Large intestine (tissue), 3 donors: ENCODE results near the gene ZNF407. TPM values are rescaled to one million over a fixed set of nuclear protein-coding genes. Genes with fewer than 3 reads are reported as not detected.

Source experiments
- DNase-seq, 2 donors: peaks; one replicate each; pipeline versions ENCODE4 v3.0.0 to v3.0.0-alpha.2; 2013
- H3K27ac ChIP-seq: one replicate; pipeline ENCODE4 v1.5.1; 2013; ENCODE audit warnings: low read length
- H3K27me3 ChIP-seq: 2 replicates; pipeline ENCODE4 v1.6.1; 2013; ENCODE audit warnings: low read length; ENCODE audit not compliant: control insufficient read depth, insufficient read depth
- H3K36me3 ChIP-seq: 2 replicates; pipeline ENCODE4 v1.6.1; 2013; ENCODE audit warnings: low read length; ENCODE audit not compliant: control insufficient read depth, insufficient read depth
- H3K4me1 ChIP-seq: one replicate; pipeline ENCODE4 v1.6.1; 2013; ENCODE audit warnings: low read length; ENCODE audit not compliant: control insufficient read depth, insufficient read depth
- H3K4me3 ChIP-seq: one replicate; pipeline ENCODE4 v1.5.1; 2013; ENCODE audit warnings: low read length
- H3K9me3 ChIP-seq: one replicate; pipeline ENCODE4 v1.6.1; 2013; ENCODE audit warnings: mild to moderate bottlenecking, low read depth, low read length, moderate library complexity; ENCODE audit not compliant: control insufficient read depth
- WGBS: methylation state at CpG from one replicate; pipeline ENCODE4 v1.1.5; 2013; ENCODE audit warnings: low lambda C conversion rate; ENCODE audit not compliant: insufficient coverage; 5-methylcytosine and 5-hydroxymethylcytosine counted together
- polyA plus RNA-seq: library from polyadenylated mRNA; unstranded; fragments of 120-200 nt; gene quantifications from one replicate; pipeline ENCODE4 v1.2.1, GENCODE V29; 2013

The ZNF407 gene
- polyA plus RNA-seq, 1 donor = 6.6 TPM

DNA sequence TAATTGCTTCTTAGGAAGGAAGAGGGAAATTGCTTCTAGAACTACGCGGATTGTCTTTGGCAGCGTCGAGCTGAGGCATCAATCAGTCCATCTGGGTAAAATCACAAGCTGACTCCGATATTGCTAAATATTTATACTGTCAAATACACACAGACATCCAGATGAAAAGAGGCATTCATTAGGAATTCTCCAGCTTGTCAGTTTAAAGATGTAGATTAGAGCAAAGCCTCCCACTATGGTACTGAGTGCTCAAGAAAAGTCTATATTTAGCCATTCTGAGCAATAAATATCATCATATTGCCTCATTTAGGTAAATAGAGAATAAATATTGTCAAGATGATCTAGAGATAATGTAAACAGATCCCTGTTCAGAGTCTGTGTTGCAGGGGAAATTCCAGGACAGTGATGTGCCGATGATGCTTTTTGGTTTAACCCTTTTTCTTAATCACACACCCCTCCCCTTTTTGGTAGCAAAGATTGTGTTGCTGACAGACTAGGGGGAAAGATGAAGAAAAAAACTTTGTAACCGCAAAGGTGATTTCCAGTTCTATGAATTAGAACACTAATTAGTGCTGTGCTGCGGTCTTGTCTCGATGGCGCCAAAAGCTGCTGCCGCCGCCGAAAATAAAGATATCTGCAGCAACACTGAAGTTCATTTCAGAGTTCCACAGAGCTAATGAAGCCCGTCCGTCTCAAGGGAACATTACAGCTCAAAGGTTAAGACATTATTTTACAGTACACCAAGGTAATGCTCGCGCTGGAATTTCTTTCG is 439.4 kb downstream of the ZNF407 start:
- peak overlapping the region; percentile 76 for H3K27ac ChIP-seq
- H3K36me3 ChIP-seq = no peaks in the 10 kb centered on the region
- DNase-seq = peak; percentile 44 to 72
- H3K4me3 ChIP-seq = no peak overlapping the region
- no peaks in the 10 kb centered on the region for H3K9me3 ChIP-seq
- peaks cover 6% of the 10 kb centered on the region for H3K4me1 ChIP-seq
- WGBS = 57% methylated on average over 1 of the region's 18 CpGs
- H3K27me3 ChIP-seq = no peaks in the 10 kb centered on the region

DNA sequence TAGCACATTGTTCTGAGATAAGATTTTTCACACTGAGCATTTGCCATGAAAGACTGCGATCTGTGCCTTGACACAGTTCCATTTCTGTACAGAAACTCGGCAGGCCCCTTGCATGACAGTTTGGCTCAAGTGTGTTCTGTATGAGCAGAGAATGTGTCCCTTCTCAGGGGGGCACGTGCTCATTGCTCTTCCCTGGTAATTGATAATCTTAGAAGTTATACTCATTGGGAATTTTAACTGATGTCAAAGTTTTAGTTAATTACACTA is 440.0 kb downstream of the ZNF407 start:
- Histone ChIP-seq H3K27ac (peak overlapping the region; percentile 76), H3K4me1 (peaks cover 6% of the 10 kb centered on the region), H3K27me3 (no peaks in the 10 kb centered on the region), H3K4me3 (no peak overlapping the region), H3K36me3 (no peaks in the 10 kb centered on the region), H3K9me3 (no peaks in the 10 kb centered on the region)
- WGBS = no CpG with 5 or more reads among the region's 3 CpGs
- no peak for DNase-seq

DNA sequence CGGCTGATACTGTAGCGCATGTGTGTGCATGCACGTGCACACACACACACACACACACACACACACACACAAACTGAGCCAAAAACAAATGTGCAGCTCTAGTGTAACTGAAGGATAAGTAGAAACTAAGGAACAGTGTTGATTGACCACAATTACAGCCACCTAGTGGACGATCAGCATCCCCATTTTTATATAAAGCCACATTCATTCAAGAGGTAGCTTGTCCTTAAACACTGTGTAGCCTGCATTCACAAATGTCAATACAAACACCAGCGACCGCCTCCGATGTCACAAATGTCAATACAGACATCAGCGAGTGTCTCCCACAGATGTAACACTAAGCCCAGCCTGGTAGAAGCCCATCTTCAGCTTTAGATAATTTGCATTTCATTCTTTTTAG is 443.9 kb downstream of the ZNF407 start:
- WGBS = no CpG with 5 or more reads among the region's 8 CpGs
- no peak for DNase-seq
- Histone ChIP-seq H3K9me3 (no peaks in the 10 kb centered on the region), H3K4me3 (no peak overlapping the region), H3K36me3 (no peaks in the 10 kb centered on the region), H3K27me3 (no peaks in the 10 kb centered on the region), H3K27ac (no peak overlapping the region), H3K4me1 (peaks cover 6% of the 10 kb centered on the region)

GRCh38 chr18:75043478-75043877 is 445.8 kb downstream of the ZNF407 start:
- Histone ChIP-seq H3K4me1 (no peaks in the 10 kb centered on the region), H3K27me3 (no peaks in the 10 kb centered on the region), H3K36me3 (no peaks in the 10 kb centered on the region), H3K9me3 (no peaks in the 10 kb centered on the region), H3K4me3 (no peak overlapping the region), H3K27ac (no peak overlapping the region)
- no peak for DNase-seq
- WGBS = 100% methylated on average over 1 of the region's 4 CpGs

DNA sequence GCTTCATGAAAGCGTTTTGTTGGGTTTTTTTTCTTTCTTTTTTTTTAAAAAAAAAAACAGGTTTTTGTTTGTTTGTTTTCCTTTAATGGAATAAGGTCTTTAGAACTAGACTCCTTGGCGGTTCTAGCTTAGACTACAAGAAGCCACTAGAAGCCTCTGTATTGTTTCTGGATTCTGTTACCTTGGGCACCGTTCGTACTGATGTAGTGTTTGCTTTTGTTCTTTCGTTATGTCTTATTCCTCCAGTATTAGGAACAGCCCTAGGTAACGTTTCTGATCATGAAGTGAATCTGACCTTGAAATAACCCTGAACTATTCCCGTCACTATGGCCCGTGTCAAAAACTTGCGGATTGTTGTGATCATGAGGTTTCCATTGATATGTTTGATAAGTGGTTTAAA is 446.6 kb downstream of the ZNF407 start:
- H3K4me1 ChIP-seq = no peaks in the 10 kb centered on the region
- 100% methylated on average over 2 of the region's 9 CpGs for WGBS
- no peak overlapping the region for H3K4me3 ChIP-seq
- H3K27me3 ChIP-seq = no peaks in the 10 kb centered on the region
- H3K36me3 ChIP-seq = no peaks in the 10 kb centered on the region
- no peaks in the 10 kb centered on the region for H3K9me3 ChIP-seq
- no peak for DNase-seq
- no peak overlapping the region for H3K27ac ChIP-seq

GRCh38 chr18:75044791-75045190 is 447.1 kb downstream of the ZNF407 start:
- no peak overlapping the region for H3K27ac ChIP-seq
- no peak overlapping the region for H3K4me3 ChIP-seq
- WGBS = 67% methylated on average over 1 of the region's 5 CpGs
- no peaks in the 10 kb centered on the region for H3K9me3 ChIP-seq
- no peak for DNase-seq
- no peaks in the 10 kb centered on the region for H3K4me1 ChIP-seq
- H3K36me3 ChIP-seq = no peaks in the 10 kb centered on the region
- H3K27me3 ChIP-seq = no peaks in the 10 kb centered on the region

GRCh38 chr18:75045272-75045671 is 447.6 kb downstream of the ZNF407 start:
- Histone ChIP-seq H3K27me3 (no peaks in the 10 kb centered on the region), H3K9me3 (no peaks in the 10 kb centered on the region), H3K4me3 (no peak overlapping the region), H3K36me3 (no peaks in the 10 kb centered on the region), H3K4me1 (no peaks in the 10 kb centered on the region), H3K27ac (no peak overlapping the region)
- WGBS = 100% methylated on average over 1 of the region's 4 CpGs
- no peak for DNase-seq

DNA sequence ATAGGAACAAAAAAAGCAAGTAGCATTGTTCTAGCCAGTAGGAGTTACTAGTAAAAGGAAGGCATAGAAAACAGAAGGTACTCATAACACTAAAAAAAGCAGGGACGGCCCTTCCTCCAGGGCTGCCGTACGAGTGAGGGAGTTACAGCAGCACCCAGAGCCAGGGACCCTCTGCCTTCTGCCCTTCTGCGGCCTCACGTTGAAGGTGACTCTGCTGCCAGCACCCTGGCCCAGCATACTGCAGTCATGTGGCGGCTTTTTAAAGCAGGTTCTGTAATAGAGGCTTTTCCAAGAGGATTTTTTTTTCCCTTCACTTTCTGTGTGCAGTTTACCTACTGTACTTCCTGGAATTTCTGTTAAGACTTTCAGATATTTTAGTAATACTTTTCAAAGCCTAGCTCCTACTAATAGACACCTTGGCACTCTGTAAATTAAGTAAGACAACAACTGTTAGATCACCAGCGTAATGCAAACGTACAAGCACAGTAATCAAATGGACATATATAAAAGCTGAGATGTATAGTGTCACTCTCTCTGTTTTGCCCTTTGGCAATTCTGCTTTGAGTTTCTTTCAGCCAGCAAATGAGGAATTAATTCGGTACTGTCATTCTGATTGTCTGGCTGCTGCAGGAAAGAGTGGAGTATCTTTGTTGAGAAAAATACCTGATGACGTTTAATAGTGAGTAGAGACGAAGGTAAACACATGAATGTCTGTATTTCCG is 449.7 kb downstream of the ZNF407 start:
- Histone ChIP-seq H3K36me3 (no peaks in the 10 kb centered on the region), H3K4me3 (no peak overlapping the region), H3K9me3 (no peaks in the 10 kb centered on the region), H3K4me1 (no peaks in the 10 kb centered on the region), H3K27ac (no peak overlapping the region), H3K27me3 (no peaks in the 10 kb centered on the region)
- DNase-seq = no peak
- 100% methylated on average over 4 of the region's 12 CpGs for WGBS

GRCh38 chr18:75048776-75049454 is 451.2 kb downstream of the ZNF407 start:
- no peak overlapping the region for H3K4me3 ChIP-seq
- H3K9me3 ChIP-seq = no peaks in the 10 kb centered on the region
- no peak for DNase-seq
- no peaks in the 10 kb centered on the region for H3K4me1 ChIP-seq
- no peaks in the 10 kb centered on the region for H3K36me3 ChIP-seq
- no peaks in the 10 kb centered on the region for H3K27me3 ChIP-seq
- WGBS = no CpG with 5 or more reads among the region's 10 CpGs
- H3K27ac ChIP-seq = no peak overlapping the region

GRCh38 chr18:75049455-75049789 is 451.8 kb downstream of the ZNF407 start:
- H3K36me3 ChIP-seq = no peaks in the 10 kb centered on the region
- H3K27ac ChIP-seq = no peak overlapping the region
- 100% methylated on average over 3 of the region's 4 CpGs for WGBS

More at GRCh38 chr18:75049455-75049789, 451.8 kb downstream of the ZNF407 start:
- no peak overlapping the region for H3K4me3 ChIP-seq
- no peaks in the 10 kb centered on the region for H3K27me3 ChIP-seq
- no peaks in the 10 kb centered on the region for H3K9me3 ChIP-seq
- H3K4me1 ChIP-seq = no peaks in the 10 kb centered on the region
- DNase-seq = no peak
